Trophoblast cell (in vitro differentiated cells and primary cell): Measurements from ENCODE around the gene SMIM3.

ENCODE experiments used
- DNase-seq, 2 donors: peaks; one replicate each; pipeline ENCODE4 v3.0.0-alpha.2; 2016
- H2AFZ ChIP-seq: 2 replicates; pipeline ENCODE4 v1.6.1; 2013; ENCODE audit warnings: low read length, moderate library complexity, mild to moderate bottlenecking; ENCODE audit not compliant: insufficient read depth, poor library complexity
- H2AK5ac ChIP-seq: 2 replicates; pipeline ENCODE4 v1.6.1; 2013; ENCODE audit warnings: mild to moderate bottlenecking, low read length
- H2BK120ac ChIP-seq: 2 replicates; pipeline ENCODE4 v1.6.1; 2013; ENCODE audit warnings: low read length, mild to moderate bottlenecking, moderate library complexity; ENCODE audit not compliant: insufficient read depth, poor library complexity
- H2BK12ac ChIP-seq: 2 replicates; pipeline ENCODE4 v1.6.1; 2013; ENCODE audit warnings: mild to moderate bottlenecking, low read length, moderate library complexity
- H2BK5ac ChIP-seq: 2 replicates; pipeline ENCODE4 v1.6.1; 2013; ENCODE audit warnings: low read length, low read depth, moderate library complexity, mild to moderate bottlenecking; ENCODE audit not compliant: poor library complexity
- H3K14ac ChIP-seq: 2 replicates; pipeline ENCODE4 v1.6.1; 2013; ENCODE audit warnings: mild to moderate bottlenecking, low read length
- H3K18ac ChIP-seq: 2 replicates; pipeline ENCODE4 v1.6.1; 2013; ENCODE audit warnings: mild to moderate bottlenecking, low read length
- H3K23ac ChIP-seq: 2 replicates; pipeline ENCODE4 v1.6.1; 2013; ENCODE audit warnings: low read length
- H3K27ac ChIP-seq: 2 replicates; pipeline ENCODE4 v1.5.1; 2013; ENCODE audit warnings: low read depth, mild to moderate bottlenecking, inconsistent platforms, low read length, moderate library complexity
- H3K27me3 ChIP-seq: 2 replicates; pipeline ENCODE4 v1.6.1; 2013; ENCODE audit warnings: inconsistent platforms, mild to moderate bottlenecking, low read length, moderate library complexity; ENCODE audit not compliant: insufficient read depth
- H3K36me3 ChIP-seq, 2 experiments: 1 replicate in 1 of 2; 2 replicates in 1 of 2; pipeline ENCODE4 v1.6.1; 2013; ENCODE audit warnings: low read length in 2 of 2, mild to moderate bottlenecking in 2 of 2, moderate library complexity in 1 of 2; ENCODE audit not compliant: insufficient read depth in 2 of 2, control insufficient read depth in 1 of 2
- H3K4ac ChIP-seq: 2 replicates; pipeline ENCODE4 v1.6.1; 2013; ENCODE audit warnings: low read depth, mild to moderate bottlenecking, low read length, moderate library complexity
- H3K4me1 ChIP-seq, 2 experiments: 1 replicate in 1 of 2; 2 replicates in 1 of 2; pipeline ENCODE4 v1.6.1; 2013; ENCODE audit warnings: low read length in 2 of 2, mild to moderate bottlenecking in 2 of 2, moderate library complexity in 1 of 2; ENCODE audit not compliant: insufficient read depth in 2 of 2, control insufficient read depth in 1 of 2
- H3K4me2 ChIP-seq: 2 replicates; pipeline ENCODE4 v1.6.1; 2013; ENCODE audit warnings: inconsistent platforms, mild to moderate bottlenecking, low read length, moderate library complexity
- H3K4me3 ChIP-seq: 2 replicates; pipeline ENCODE4 v1.5.1; 2013; ENCODE audit warnings: mild to moderate bottlenecking, low read depth, low read length, inconsistent platforms
- H3K79me1 ChIP-seq: one replicate; pipeline ENCODE4 v1.6.1; 2013; ENCODE audit warnings: low read length
- H3K79me2 ChIP-seq: 2 replicates; pipeline ENCODE4 v1.6.1; 2013; ENCODE audit warnings: low read length, mild to moderate bottlenecking; ENCODE audit not compliant: control insufficient read depth, insufficient read depth, poor library complexity
- H3K9ac ChIP-seq: 2 replicates; pipeline ENCODE4 v1.6.1; 2013; ENCODE audit warnings: mild to moderate bottlenecking, low read length
- H3K9me3 ChIP-seq: 2 replicates; pipeline ENCODE4 v1.6.1; 2013; ENCODE audit warnings: low read depth, mild to moderate bottlenecking, control low read depth, inconsistent platforms, low read length; ENCODE audit not compliant: insufficient read depth
- H4K12ac ChIP-seq: 2 replicates; pipeline ENCODE4 v1.6.1; 2013; ENCODE audit warnings: low read depth, mild to moderate bottlenecking, low read length, moderate library complexity
- H4K8ac ChIP-seq: 2 replicates; pipeline ENCODE4 v1.6.1; 2013; ENCODE audit warnings: low read depth, mild to moderate bottlenecking, low read length, moderate library complexity
- H4K91ac ChIP-seq: one replicate; pipeline ENCODE4 v1.6.1; 2013; ENCODE audit warnings: low read depth, mild to moderate bottlenecking, low read length, moderate library complexity
- WGBS: extraction: QIAGEN DNeasy Blood & Tissue Kit; methylation state at CpG from one replicate; pipeline ENCODE4 v1.1.7; 2013; ENCODE audit warnings: missing lambda C conversion rate; ENCODE audit not compliant: insufficient read length, insufficient coverage; ENCODE audit errors: extremely low coverage; 5-methylcytosine and 5-hydroxymethylcytosine counted together

SMIM3 gene

GRCh38 chr5:150757087-150757649, 21.4 kb upstream of the SMIM3 start:
- Histone ChIP-seq H3K79me1 (peaks cover 10% of the 10 kb centered on the region), H3K14ac (no peak overlapping the region), H2AK5ac (no peak overlapping the region), H4K12ac (no peak overlapping the region), H3K23ac (no peak overlapping the region), H3K79me2 (no peaks in the 10 kb centered on the region), H4K8ac (no peak overlapping the region), H3K27ac (no peak overlapping the region), H3K27me3 (no peaks in the 10 kb centered on the region), H3K4me1 (peaks cover 0 to 2% of the 10 kb centered on the region in 2 experiments), H2BK5ac (no peak overlapping the region), H3K4ac (peak overlapping the region; percentile 42), H2BK12ac (no peak overlapping the region), H3K4me2 (peak overlapping the region; percentile 0), H2BK120ac (no peak overlapping the region), H3K9me3 (no peaks in the 10 kb centered on the region), H3K4me3 (no peak overlapping the region), H2AFZ (no peak overlapping the region), H3K9ac (no peak overlapping the region), H4K91ac (no peak overlapping the region), H3K36me3 (peaks cover 12 to 13% of the 10 kb centered on the region in 2 experiments), H3K18ac (no peak overlapping the region)
- WGBS = no CpG with 5 or more reads among the region's 1 CpG
- no peak for DNase-seq

GRCh38 chr5:150758203-150758530, 20.4 kb upstream of the SMIM3 start:
- Histone ChIP-seq H2BK120ac (peak overlapping the region; percentile 1), H3K4ac (peak overlapping the region; percentile 60), H4K8ac (peak overlapping the region; percentile 67), H3K79me2 (no peaks in the 10 kb centered on the region), H2BK12ac (no peak overlapping the region), H3K36me3 (peaks cover 9 to 12% of the 10 kb centered on the region in 2 experiments), H4K91ac (peak overlapping the region; percentile 59), H4K12ac (peak overlapping the region; percentile 33), H3K4me1 (peaks cover 0 to 2% of the 10 kb centered on the region in 2 experiments), H3K79me1 (peaks cover 10% of the 10 kb centered on the region), H2BK5ac (peak overlapping the region; percentile 49), H3K9me3 (no peaks in the 10 kb centered on the region), H3K4me3 (peak overlapping the region; percentile 81), H3K27me3 (no peaks in the 10 kb centered on the region), H3K4me2 (peak overlapping the region; percentile 88), H3K14ac (peak overlapping the region; percentile 43), H2AK5ac (no peak overlapping the region), H3K18ac (peak overlapping the region; percentile 31), H2AFZ (peak overlapping the region; percentile 47), H3K23ac (no peak overlapping the region), H3K27ac (peak overlapping the region; percentile 60), H3K9ac (peak overlapping the region; percentile 75)
- DNase-seq = no peak
- WGBS = no CpG with 5 or more reads among the region's 12 CpGs

- peak within 1 kb of the TSS; percentile 89 for H3K4me3 ChIP-seq
- peak within 1 kb of the TSS; percentile 63 for H3K14ac ChIP-seq
- no peaks in the 10 kb centered on the region for H3K27me3 ChIP-seq
- peaks cover 7 to 9% of the 10 kb centered on the region in 2 experiments for H3K36me3 ChIP-seq
- H4K8ac ChIP-seq = peak within 1 kb of the TSS; percentile 95
- H3K23ac ChIP-seq = no peak within 1 kb of the TSS
- WGBS = no CpG with 5 or more reads among the region's 51 CpGs
- H3K18ac ChIP-seq = peak within 1 kb of the TSS; percentile 73
- H2BK120ac ChIP-seq = peak within 1 kb of the TSS; percentile 71
- peak within 1 kb of the TSS; percentile 97 for H3K27ac ChIP-seq
- no peak within 1 kb of the TSS for H2AK5ac ChIP-seq
- H3K79me2 ChIP-seq = no peaks in the 10 kb centered on the region
- H3K9me3 ChIP-seq = no peaks in the 10 kb centered on the region
- H4K91ac ChIP-seq = peak within 1 kb of the TSS; percentile 85
- H3K4ac ChIP-seq = peak within 1 kb of the TSS; percentile 60
- peak within 1 kb of the TSS; percentile 83 for H2BK5ac ChIP-seq
- H3K4me1 ChIP-seq = peaks cover 0 to 2% of the 10 kb centered on the region in 2 experiments
- H2BK12ac ChIP-seq = no peak within 1 kb of the TSS
- H4K12ac ChIP-seq = peak within 1 kb of the TSS; percentile 90
- peaks cover 10% of the 10 kb centered on the region for H3K79me1 ChIP-seq
- H2AFZ ChIP-seq = peak within 1 kb of the TSS; percentile 48
- H3K9ac ChIP-seq = peak within 1 kb of the TSS; percentile 95
- DNase-seq = peak; percentile 96 to 98
- peak within 1 kb of the TSS; percentile 88 for H3K4me2 ChIP-seq
Observed at GRCh38 chr5:150758531-150759333, 19.8 kb upstream of the SMIM3 start, which contains the start of gene DCTN4. TSS of gene DCTN4 (minus strand) at chr5:150759017. CDS start at chr5:150758993, 24 bp downstream.

- peak overlapping the region; percentile 90 for H4K12ac ChIP-seq
- H3K4me2 ChIP-seq = peak overlapping the region; percentile 65
- H2BK5ac ChIP-seq = peak overlapping the region; percentile 8
- peak overlapping the region; percentile 97 for H3K27ac ChIP-seq
- H2BK12ac ChIP-seq = no peak overlapping the region
- H3K36me3 ChIP-seq = peaks cover 6 to 7% of the 10 kb centered on the region in 2 experiments
- no peaks in the 10 kb centered on the region for H3K9me3 ChIP-seq
- H3K4ac ChIP-seq = peak overlapping the region; percentile 30
- no CpG with 5 or more reads among the region's 4 CpGs for WGBS
- peak overlapping the region; percentile 35 for H3K9ac ChIP-seq
- no peaks in the 10 kb centered on the region for H3K27me3 ChIP-seq
- peaks cover 0 to 2% of the 10 kb centered on the region in 2 experiments for H3K4me1 ChIP-seq
- H4K8ac ChIP-seq = peak overlapping the region; percentile 95
- no peak overlapping the region for H3K18ac ChIP-seq
- DNase-seq = no peak
- H3K23ac ChIP-seq = no peak overlapping the region
- H3K4me3 ChIP-seq = peak overlapping the region; percentile 40
- peaks cover 10% of the 10 kb centered on the region for H3K79me1 ChIP-seq
- H3K79me2 ChIP-seq = no peaks in the 10 kb centered on the region
- peak overlapping the region; percentile 48 for H2AFZ ChIP-seq
- peak overlapping the region; percentile 43 for H2BK120ac ChIP-seq
- H4K91ac ChIP-seq = peak overlapping the region; percentile 75
- H3K14ac ChIP-seq = peak overlapping the region; percentile 45
- H2AK5ac ChIP-seq = no peak overlapping the region
Observed at GRCh38 chr5:150759334-150759583, 19.3 kb upstream of the SMIM3 start.
